Activated naive CD4-positive, alpha-beta T cell treated with anti-CD3 and anti-CD28 coated beads, Interleukin-2, amount 50 U/mL, for 16 hours (primary cell): ENCODE results near the gene PSMG4.

Experiments
- DNase-seq: peaks from one replicate; pipeline ENCODE4 v3.0.0-alpha.2; 2020

The PSMG4 gene

GRCh38 chr6:3252861-3253596 is 5.7 kb upstream of the PSMG4 start:
- no peak for DNase-seq

- DNase-seq = no peak
Observed at GRCh38 chr6:3253597-3253961, 5.2 kb upstream of the PSMG4 start.

GRCh38 chr6:3258201-3258600 is 546 bp upstream of the PSMG4 start:
- no peak for DNase-seq

GRCh38 chr6:3259491-3259958 is 778 bp downstream of the PSMG4 start:
- DNase-seq = peak; percentile 33

GRCh38 chr6:3260296-3260695 is 1.5 kb downstream of the PSMG4 start:
- DNase-seq = no peak

GRCh38 chr6:3260772-3261517 is 2.2 kb downstream of the PSMG4 start:
- no peak for DNase-seq

GRCh38 chr6:3261518-3261820 is 2.7 kb downstream of the PSMG4 start:
- DNase-seq = no peak

GRCh38 chr6:3261921-3262320 is 3.2 kb downstream of the PSMG4 start:
- no peak for DNase-seq

- no peak for DNase-seq
Observed at GRCh38 chr6:3263096-3263495, 4.3 kb downstream of the PSMG4 start.

GRCh38 chr6:3264356-3264755 is 5.6 kb downstream of the PSMG4 start:
- no peak for DNase-seq

- DNase-seq = no peak
Observed at GRCh38 chr6:3265671-3266070, 6.9 kb downstream of the PSMG4 start.

GRCh38 chr6:3266170-3266569 is 7.4 kb downstream of the PSMG4 start:
- no peak for DNase-seq

GRCh38 chr6:3267162-3267561 is 8.4 kb downstream of the PSMG4 start:
- DNase-seq = no peak

- DNase-seq = no peak
Observed at GRCh38 chr6:3268680-3269079, 9.9 kb downstream of the PSMG4 start.

- no peak for DNase-seq
Observed at GRCh38 chr6:3269281-3269975, 10.7 kb downstream of the PSMG4 start.

GRCh38 chr6:3270258-3270657 is 11.5 kb downstream of the PSMG4 start:
- DNase-seq = no peak

GRCh38 chr6:3271756-3272155 is 13.0 kb downstream of the PSMG4 start:
- no peak for DNase-seq

GRCh38 chr6:3272911-3273547 is 14.3 kb downstream of the PSMG4 start:
- DNase-seq = no peak

- DNase-seq = no peak
Observed at GRCh38 chr6:3273707-3274521, 15.2 kb downstream of the PSMG4 start.

GRCh38 chr6:3276174-3277167 is 17.7 kb downstream of the PSMG4 start:
- no peak for DNase-seq

- DNase-seq = no peak
Observed at GRCh38 chr6:3277251-3277650, 18.5 kb downstream of the PSMG4 start.
